Measurements from ENCODE around the gene ZMYM2.

GRCh38 chr13:19940106-19940505 is 18.4 kb upstream of the ZMYM2 start:
- no peak for TF ChIP-seq CTCF (IDR thresholded peaks at IDR 0.05; ENCODE audit: low read length)
- TF ChIP-seq EZH2phosphoT487 (IDR thresholded peaks at IDR 0.05; ENCODE audit: low read length): no peak
- no peak for TF ChIP-seq EZH2 (optimal IDR thresholded peaks at IDR 0.05; ENCODE audit: low read depth, low read length)
